NOMO-1 treated with DMSO at 0.1 percent for 48 hours (cell line): ENCODE measurements around the gene SLC9A9.

Source experiments
- DNase-seq: peaks from one replicate; lab custom pipeline; 2025; ENCODE audit not compliant: unreplicated experiment; lab: John Stamatoyannopoulos, UW

The SLC9A9 gene

DNA sequence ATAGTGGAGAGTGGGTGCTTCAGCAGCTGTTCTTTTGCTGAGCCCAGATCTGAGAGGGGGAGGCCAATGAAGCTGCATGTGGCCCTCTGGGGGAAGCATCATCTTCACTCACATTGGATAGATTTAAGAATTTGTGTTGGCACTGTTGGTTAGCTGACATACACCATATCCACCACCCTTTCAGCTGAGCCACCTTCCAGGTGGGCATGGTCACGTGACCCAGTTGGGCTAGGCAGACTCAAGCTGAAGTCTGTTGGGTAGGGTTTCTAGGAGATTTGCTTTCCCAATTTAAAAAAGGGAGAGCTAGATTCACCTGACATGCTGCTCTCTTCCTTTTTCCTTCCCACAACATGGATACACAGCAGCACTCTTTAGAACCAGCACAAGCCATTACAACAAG is 417.7 kb downstream of the SLC9A9 start:
- DNase-seq: no peak

GRCh38 chr3:143429628-143430514 is 418.4 kb downstream of the SLC9A9 start:
- no peak for DNase-seq

GRCh38 chr3:143428294-143428693 is 420.0 kb downstream of the SLC9A9 start:
- no peak for DNase-seq

DNA sequence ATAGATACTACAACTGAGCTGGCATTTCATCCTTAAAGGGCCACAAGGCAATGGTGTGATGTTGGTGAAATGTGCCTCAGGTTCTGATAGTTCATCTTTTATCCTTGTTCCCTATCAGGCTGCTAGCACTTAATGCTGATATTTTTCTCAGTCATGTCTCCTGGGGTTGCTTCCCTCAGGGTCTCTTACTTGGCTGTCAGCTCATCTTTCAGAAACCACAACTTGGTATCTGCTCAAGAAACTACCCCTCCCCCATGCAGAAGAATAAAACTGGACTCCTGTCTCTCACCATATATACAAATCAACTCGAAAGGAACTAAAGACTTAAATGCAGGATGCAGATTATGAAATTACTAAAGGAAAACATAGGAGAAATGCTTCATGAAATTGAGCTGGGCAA is 420.6 kb downstream of the SLC9A9 start:
- no peak for DNase-seq

- no peak for DNase-seq
Observed at GRCh38 chr3:143424874-143425273, 423.4 kb downstream of the SLC9A9 start.

GRCh38 chr3:143421556-143421955 is 426.7 kb downstream of the SLC9A9 start:
- DNase-seq: no peak

DNA sequence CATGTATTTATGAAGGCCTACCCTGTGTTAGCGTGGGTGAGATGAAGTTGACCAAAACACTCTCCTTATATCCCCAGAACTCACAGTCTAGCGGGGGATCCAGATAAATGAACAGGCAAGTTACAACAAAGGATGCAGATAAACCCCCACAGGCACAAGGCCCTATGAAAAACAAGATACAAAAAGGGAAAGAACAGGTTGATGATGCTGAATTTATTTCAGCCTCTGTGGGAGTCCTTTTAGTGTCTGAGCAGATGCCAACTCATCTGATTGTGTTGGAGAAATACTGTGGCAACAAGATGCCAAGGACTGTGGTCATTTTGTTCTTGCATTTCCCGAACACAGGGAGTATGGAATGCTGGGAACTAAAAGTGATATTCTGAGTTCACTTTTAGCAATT is 428.7 kb downstream of the SLC9A9 start:
- DNase-seq: no peak

GRCh38 chr3:143418391-143418790 is 429.9 kb downstream of the SLC9A9 start:
- no peak for DNase-seq

DNA sequence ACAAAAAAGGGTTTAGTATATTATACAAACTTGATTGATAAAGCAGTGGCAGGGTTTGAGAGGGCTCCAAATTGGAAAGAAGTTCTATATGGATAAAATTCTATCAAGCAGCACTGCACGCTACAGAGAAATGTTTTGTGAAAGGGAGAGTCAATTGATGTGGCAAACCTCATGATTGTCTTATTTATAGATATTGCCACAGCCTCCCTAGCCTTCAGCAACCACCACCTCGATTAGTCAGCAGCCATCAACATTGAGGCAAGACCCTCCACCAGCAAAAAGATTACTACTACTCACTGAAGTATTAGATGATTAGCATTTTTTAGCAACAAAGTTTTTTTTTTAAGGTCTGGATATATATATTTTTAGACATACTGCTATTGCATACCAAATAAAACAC is 432.0 kb downstream of the SLC9A9 start:
- DNase-seq: peak; percentile 41

DNA sequence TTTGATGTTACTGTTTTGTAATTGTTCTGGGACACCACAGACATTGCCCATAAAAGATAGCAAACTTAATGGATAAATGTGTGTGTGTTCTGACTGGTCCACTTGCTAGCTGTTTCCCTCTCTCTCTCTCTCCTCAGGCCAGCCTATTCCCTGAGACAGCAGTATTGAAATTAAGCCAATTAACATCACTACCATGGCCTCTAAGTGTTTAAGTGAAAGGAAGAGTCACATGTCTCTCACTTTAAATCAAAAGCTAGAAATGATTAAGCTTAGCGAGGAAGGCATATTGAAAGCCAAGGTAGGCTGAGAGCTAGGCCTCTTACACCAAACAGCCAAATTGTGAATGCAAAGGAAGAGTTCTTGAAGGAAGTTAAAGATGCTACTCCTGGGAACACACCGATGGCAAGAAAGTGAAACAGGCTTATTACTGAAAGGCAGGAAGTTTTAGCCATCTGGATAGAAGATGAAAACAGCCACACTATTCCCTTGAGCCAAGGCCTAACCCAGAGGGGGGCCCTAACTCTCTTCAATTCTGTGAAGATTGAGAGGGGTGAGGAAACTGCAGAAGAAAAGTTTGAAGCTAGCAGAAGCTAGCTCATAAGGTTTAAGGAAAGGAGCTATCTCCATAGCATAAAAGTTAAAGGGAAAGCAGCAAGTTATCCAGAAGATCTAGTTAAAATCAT is 433.6 kb downstream of the SLC9A9 start:
- DNase-seq: no peak

- DNase-seq: no peak
Observed at GRCh38 chr3:143413372-143413771, 434.9 kb downstream of the SLC9A9 start.

DNA sequence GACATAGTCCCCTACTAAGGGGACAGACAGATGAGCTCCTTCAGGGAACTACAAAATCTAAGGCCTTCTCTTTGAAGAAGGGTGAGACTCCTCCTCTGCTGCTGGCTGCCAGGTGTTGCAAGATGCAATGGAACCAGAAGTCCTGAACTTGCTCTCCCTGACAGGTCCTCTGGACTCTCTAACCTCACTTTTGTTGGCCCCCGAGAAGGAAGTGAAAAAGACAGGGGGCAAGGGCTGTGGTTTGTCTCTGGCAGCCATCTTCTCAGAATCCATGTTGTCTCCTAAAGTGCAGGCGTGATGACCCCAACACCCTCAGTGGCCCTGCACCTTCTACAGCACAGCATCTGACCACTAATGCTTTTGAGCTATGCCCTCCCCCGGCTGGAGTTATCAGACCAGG is 436.2 kb downstream of the SLC9A9 start:
- DNase-seq: peak; percentile 12

DNA sequence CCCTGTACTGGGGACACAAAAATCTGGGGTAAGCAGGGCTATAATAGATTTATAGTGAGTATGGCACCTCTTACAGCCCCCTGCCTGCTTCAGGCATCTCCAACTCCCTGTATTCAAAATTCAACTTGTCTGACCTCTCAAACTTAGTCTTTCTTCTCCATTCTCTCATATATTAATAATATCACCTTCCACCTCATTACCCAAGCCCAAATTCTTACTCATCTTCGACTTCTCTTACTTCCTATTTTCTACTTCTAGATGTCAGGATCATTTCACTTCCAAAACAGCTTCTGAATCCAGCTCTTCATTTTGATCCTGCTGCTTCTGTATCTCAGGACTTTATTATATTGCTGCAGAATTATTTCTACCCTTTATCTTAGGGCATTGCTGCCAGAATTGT is 438.0 kb downstream of the SLC9A9 start:
- DNase-seq: peak; percentile 38

GRCh38 chr3:143408771-143409170 is 439.5 kb downstream of the SLC9A9 start:
- no peak for DNase-seq

DNA sequence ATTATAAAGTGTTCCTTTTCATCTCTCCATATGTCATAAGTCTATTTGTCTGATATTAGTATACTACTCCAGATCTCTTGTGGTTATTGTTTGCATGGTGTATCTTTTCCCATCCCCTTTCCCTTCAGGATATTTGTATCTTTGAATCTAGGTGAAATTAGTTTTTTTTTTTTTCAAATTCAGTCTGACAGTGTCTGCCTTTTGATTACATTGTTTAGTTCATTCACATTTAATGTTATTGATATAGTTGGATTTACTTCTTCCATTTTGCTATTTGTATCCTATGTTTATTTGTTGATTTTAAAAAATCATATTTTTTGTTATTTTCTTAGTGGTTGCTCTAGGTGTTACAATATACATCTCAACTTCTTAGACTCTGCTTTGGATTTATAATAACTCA is 445.7 kb downstream of the SLC9A9 start:
- no peak for DNase-seq

DNA sequence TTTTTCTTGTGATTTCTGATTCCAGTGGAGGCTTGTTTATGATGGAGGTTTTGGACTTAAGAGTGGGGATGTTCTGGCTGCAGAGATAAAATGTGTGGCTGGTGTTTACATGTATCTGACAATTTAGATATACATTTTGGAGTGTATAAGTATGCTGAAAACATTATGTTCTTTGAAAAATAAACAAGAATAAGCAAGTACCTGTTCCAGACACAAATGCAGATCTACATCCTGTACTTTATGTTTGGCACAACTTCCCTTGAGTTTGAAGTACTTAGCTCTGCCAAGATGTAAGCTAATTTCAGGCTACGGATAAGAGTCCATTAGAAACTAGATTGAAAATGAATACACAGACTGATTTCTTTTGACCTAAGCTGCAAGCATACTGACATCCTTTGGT is 451.5 kb downstream of the SLC9A9 start:
- no peak for DNase-seq

- no peak for DNase-seq
Observed at GRCh38 chr3:143389388-143389787, 458.9 kb downstream of the SLC9A9 start.

DNA sequence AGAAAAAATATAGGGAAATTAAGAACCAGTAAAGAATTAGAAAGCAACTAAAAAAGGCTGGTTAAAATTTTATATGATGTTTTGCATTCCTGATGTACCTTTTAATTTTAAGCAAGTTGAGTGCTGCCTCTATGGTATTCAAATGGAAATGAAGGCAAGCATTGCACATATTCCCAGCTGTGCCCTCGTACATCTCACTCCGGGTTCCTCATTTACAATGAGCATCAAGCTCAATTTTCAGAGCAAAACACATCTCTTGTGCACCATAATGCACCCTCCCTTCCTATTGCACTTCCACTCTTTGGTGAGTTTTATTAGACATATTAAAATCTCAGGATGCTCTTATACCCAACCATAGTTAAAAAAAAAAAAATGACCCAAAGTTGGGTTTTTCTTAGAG is 460.8 kb downstream of the SLC9A9 start:
- DNase-seq: no peak

DNA sequence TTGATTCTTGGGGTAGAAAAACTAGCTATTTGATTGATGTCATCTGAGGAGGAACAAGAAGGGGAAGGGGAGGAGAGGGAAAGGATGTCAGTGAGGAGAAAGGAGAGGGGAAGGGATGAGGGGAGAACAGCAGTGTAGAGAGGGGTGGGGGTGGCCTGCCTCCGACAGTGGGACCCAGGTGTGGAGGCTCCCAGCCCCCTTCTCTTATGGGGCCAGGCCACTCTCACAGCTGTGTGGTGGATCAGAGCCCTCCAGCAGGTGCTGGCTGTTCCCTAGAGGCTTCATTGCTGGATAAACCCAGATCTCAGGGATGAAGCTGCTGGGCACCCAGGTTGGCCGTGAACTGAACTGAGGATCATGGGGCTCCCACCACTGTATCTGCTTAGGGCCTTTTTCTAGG is 464.2 kb downstream of the SLC9A9 start:
- no peak for DNase-seq

DNA sequence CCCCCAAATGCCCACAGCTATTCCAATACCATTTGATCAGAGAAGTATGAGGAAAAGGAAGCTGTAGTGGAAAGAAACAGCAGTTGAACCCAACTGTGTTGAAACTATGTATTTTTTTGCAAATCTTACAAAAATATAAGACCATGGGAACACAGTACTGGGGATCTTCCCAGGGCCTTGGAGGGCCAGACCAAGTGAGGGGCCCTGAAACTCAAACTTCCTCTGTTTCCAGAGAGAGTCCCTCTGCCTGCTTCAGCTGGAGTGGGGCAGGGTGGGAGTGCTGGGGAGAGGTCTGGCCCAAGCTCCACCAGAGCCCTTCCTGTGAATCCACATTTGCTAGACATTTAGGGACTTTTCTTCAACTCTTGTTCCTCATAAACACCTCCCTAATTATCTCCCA is 464.8 kb downstream of the SLC9A9 start:
- no peak for DNase-seq

- no peak for DNase-seq
Observed at GRCh38 chr3:143382816-143383215, 465.5 kb downstream of the SLC9A9 start.

- no peak for DNase-seq
Observed at GRCh38 chr3:143380449-143380848, 467.8 kb downstream of the SLC9A9 start.
